Measurements from ENCODE around the gene SRP14. TPM values are rescaled to one million over a fixed set of nuclear protein-coding genes. Genes with fewer than 3 reads are reported as not detected.

The SRP14 gene
- total RNA-seq, 1 donor from 2014 or later, result 144 TPM

DNA sequence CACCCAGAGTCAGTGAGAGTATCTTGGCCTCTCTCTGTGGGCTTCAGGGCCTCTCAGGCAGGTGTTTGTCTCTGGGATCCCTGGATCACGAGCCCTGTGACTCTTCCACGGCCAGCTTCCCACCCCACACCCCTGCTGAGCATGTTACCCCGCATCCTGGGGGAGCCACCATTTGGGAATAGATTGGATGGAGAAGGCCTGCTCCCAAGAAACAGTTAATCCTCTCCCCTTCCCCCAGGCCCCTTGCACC lies 15.5 kb upstream of the SRP14 start:
- Mint-ChIP-seq H3K4me1 (ENCODE audit: low read depth) (peaks cover 36% of the 10 kb centered on the region), H3K27me3 (ENCODE audit: low read depth) (no peaks in the 10 kb centered on the region), H3K36me3 (ENCODE audit: low read depth) (peaks cover 1% of the 10 kb centered on the region), H3K27ac (ENCODE audit: unreplicated experiment) (no peak overlapping the region), H3K4me3 (ENCODE audit: unreplicated experiment) (no peak overlapping the region), H3K9me3 (ENCODE audit: low read depth) (no peaks in the 10 kb centered on the region)
- TF ChIP-seq, protein P1, sequence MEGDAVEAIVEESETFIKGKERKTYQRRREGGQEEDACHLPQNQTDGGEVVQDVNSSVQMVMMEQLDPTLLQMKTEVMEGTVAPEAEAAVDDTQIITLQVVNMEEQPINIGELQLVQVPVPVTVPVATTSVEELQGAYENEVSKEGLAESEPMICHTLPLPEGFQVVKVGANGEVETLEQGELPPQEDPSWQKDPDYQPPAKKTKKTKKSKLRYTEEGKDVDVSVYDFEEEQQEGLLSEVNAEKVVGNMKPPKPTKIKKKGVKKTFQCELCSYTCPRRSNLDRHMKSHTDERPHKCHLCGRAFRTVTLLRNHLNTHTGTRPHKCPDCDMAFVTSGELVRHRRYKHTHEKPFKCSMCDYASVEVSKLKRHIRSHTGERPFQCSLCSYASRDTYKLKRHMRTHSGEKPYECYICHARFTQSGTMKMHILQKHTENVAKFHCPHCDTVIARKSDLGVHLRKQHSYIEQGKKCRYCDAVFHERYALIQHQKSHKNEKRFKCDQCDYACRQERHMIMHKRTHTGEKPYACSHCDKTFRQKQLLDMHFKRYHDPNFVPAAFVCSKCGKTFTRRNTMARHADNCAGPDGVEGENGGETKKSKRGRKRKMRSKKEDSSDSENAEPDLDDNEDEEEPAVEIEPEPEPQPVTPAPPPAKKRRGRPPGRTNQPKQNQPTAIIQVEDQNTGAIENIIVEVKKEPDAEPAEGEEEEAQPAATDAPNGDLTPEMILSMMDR (IDR thresholded peaks at IDR 0.05), result no peak
- no peak for DNase-seq (ENCODE audit: low spot score)

DNA sequence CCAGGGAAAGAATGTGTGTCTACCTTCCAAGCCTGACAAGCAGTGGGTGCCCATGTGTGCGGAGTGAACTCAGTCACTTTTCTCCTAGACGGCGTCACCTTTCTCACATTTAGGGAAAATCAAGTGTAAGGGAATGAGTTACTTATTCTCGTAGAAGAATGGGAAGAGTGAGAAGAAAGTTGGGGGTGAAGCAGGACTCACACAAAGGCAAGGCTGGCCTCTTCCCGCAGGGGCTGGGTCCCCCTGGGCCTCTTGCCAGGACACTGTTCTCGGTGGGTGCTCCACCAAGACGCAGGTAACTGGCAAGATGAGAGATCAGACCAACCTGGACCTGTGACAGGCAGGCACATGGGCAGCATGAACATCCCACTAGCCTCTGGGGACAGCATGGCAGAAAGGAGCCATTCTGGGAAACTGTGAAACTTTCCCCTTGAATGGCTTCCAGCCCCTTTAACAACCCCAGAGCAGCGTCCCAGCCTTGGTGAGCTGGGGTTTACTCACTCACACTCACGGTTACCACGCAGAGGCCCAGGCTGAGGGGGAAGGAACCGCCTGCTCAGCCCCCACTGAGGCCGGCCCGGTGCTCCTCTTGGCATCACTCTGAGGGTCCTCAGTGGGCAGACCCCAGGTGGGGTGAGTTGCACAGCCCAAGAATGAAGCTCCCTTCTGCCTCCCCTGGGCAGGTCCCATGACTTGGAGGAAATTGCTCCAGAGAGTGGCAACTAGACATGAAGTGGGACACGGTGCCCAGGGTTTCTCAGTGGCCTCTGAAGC lies 15.0 kb upstream of the SRP14 start:
- TF ChIP-seq, protein P1 (IDR thresholded peaks at IDR 0.05), result no peak
- Mint-ChIP-seq H3K27ac (ENCODE audit: unreplicated experiment) (no peak overlapping the region), H3K4me1 (ENCODE audit: low read depth) (peaks cover 36% of the 10 kb centered on the region), H3K4me3 (ENCODE audit: unreplicated experiment) (no peak overlapping the region), H3K27me3 (ENCODE audit: low read depth) (no peaks in the 10 kb centered on the region), H3K36me3 (ENCODE audit: low read depth) (peaks cover 1% of the 10 kb centered on the region), H3K9me3 (ENCODE audit: low read depth) (no peaks in the 10 kb centered on the region)
- no peak for DNase-seq (ENCODE audit: low spot score)

DNA sequence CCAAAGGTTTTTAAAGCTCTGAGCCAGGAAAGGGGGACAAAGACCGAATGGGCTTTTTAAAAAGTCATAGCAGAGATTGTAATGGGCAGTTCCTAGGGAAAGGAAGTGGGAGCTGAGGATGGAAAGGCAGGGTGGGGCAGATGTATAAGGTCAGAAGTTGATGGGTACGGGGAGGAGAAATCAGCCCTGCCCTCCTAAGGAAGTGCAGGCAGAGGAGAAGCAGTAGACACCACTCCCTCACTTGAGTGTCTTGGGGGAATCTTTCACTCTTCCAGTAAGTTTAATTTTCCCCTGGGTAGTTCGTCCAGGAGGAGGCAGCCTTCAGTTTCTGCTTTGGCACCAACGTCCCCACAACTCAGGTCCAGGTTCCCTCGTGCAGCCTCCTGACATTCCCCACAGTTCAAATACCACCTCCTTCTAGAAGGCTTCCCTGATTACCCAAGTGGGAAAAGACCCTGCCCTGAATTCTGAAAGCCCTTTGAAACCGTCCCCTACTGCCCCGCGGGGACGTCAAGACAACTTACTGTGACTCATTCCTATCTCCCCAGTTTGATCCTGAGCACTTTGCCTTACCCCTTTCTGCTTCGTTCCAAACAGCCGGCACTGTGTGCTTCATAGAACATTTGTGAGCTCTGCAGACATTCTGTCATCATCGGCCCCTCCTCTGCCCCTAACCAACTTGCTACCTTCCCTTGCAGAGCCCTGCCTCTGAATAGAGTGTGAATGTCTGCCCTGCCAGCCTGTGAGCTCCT lies 14.3 kb upstream of the SRP14 start:
- Mint-ChIP-seq H3K4me3 (ENCODE audit: unreplicated experiment) (no peak overlapping the region), H3K27ac (ENCODE audit: unreplicated experiment) (no peak overlapping the region), H3K4me1 (ENCODE audit: low read depth) (peaks cover 33% of the 10 kb centered on the region), H3K9me3 (ENCODE audit: low read depth) (no peaks in the 10 kb centered on the region), H3K27me3 (ENCODE audit: low read depth) (no peaks in the 10 kb centered on the region), H3K36me3 (ENCODE audit: low read depth) (peaks cover 1% of the 10 kb centered on the region)
- no peak for DNase-seq (ENCODE audit: low spot score)
- TF ChIP-seq, protein P1 (IDR thresholded peaks at IDR 0.05), result peak; percentile 63

DNA sequence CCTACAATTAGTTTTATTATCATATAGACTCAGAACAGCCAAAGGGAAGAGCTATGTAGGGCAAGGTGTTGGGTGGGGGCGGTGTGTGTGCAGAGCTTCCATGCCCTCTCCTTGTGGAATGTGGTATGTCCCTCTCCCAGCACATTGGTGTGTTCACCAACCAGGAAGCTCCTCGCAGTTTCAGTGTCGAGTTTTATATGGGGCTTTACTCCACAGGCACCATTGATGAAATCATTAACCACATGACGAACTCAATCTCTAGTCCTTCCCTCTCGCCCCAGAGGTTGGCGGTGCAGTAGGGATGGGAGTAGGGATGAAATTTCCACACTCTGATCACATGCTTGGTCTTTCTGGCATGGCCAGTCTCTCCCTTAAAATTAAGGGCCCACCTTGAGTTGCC lies 13.6 kb upstream of the SRP14 start:
- TF ChIP-seq, protein P1 (IDR thresholded peaks at IDR 0.05), result no peak
- Mint-ChIP-seq H3K27ac (ENCODE audit: unreplicated experiment) (no peak overlapping the region), H3K4me1 (ENCODE audit: low read depth) (peaks cover 38% of the 10 kb centered on the region), H3K36me3 (ENCODE audit: low read depth) (peaks cover under 1% of the 10 kb centered on the region), H3K9me3 (ENCODE audit: low read depth) (no peaks in the 10 kb centered on the region), H3K27me3 (ENCODE audit: low read depth) (no peaks in the 10 kb centered on the region), H3K4me3 (ENCODE audit: unreplicated experiment) (no peak overlapping the region)
- no peak for DNase-seq (ENCODE audit: low spot score)

DNA sequence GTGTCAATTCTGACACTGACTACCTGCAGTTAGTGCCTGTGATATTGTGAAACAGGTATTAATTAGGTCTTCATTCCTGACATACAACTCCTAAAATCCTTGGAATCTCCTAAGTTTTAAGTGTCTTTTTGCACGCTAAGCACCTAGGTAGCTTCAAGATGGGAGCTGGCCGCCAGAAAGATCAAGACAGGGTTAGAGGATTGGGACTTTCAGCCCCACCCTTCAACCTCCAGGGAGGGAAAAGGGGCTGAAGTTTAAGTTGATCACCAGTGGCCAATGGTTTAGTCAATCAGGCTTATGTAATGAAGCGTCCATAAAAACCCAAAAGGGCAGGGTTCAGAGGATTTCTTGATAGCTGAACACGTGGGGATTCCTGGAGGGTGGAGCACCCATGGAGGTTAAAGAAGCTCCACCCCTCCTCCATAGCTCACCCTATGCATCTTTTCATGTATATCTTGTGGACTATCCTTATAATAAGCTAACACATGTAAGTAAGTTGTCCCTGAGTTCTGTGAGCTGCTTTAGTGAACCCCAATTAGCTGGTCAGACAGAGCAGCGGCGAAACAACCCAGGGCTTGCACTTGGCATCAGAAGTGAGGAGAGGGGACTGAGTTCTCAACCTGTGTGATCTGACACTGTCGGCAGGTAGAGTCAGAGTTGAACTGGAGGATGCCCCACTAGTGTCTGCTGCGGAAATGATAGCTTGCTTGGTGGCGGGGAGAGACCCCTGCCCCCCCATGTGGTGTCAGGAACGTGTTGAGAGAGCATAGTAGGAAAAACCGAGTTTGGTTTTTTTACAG lies 12.8 kb upstream of the SRP14 start:
- TF ChIP-seq, protein P1 (IDR thresholded peaks at IDR 0.05), result no peak
- no peak for DNase-seq (ENCODE audit: low spot score)
- Mint-ChIP-seq H3K4me1 (ENCODE audit: low read depth) (peaks cover 46% of the 10 kb centered on the region), H3K4me3 (ENCODE audit: unreplicated experiment) (no peak overlapping the region), H3K36me3 (ENCODE audit: low read depth) (no peaks in the 10 kb centered on the region), H3K9me3 (ENCODE audit: low read depth) (no peaks in the 10 kb centered on the region), H3K27ac (ENCODE audit: unreplicated experiment) (no peak overlapping the region), H3K27me3 (ENCODE audit: low read depth) (no peaks in the 10 kb centered on the region)
